ENCODE measurements around the gene DUOX2. TPM values are rescaled to one million over a fixed set of nuclear protein-coding genes. Genes with fewer than 3 reads are reported as not detected.

DUOX2 gene
- total RNA-seq, 1 experiment from 2014 or later = not detected

DNA sequence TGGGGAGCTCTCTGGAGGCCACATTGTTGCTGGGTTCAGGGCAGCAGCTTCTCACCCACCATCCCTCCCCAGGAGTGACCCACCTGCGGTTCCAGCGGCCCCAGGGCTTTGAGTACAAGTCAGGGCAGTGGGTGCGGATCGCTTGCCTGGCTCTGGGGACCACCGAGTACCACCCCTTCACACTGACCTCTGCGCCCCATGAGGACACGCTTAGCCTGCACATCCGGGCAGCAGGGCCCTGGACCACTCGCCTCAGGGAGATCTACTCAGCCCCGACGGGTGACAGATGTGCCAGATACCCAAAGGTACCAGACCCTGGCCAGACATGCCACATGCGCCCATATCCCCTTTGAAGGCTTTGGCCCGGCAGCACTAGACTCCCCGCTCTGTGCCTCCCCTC lies 47.7 kb upstream of the DUOX2 start:
- no peaks in the 10 kb centered on the region for H3K9me3 ChIP-seq (ENCODE audit: insufficient read depth, low read depth)
- H3K4me2 ChIP-seq = no peak overlapping the region
- H2AFZ ChIP-seq = no peak overlapping the region
- CTCF ChIA-PET = no interaction called here
- BruUV-seq (replicated peaks) = no TSS peak
- intact Hi-C loops (cut with micrococcal nuclease; ENCODE audit: unreplicated experiment) = loop anchor here (1.0 to 2.0 kb wide), 2 partner anchors 241 to 453 kb away; a partner anchor contains a TSS
- no peak for DNase-seq
- H3F3A ChIP-seq (ENCODE audit: insufficient read depth, low read depth) = no peaks in the 10 kb centered on the region; the same call in 1 of the 2 replicates
- POLR2A ChIA-PET (ENCODE audit: unreplicated experiment) = no interaction called here
- TF ChIP-seq, protein P1, sequence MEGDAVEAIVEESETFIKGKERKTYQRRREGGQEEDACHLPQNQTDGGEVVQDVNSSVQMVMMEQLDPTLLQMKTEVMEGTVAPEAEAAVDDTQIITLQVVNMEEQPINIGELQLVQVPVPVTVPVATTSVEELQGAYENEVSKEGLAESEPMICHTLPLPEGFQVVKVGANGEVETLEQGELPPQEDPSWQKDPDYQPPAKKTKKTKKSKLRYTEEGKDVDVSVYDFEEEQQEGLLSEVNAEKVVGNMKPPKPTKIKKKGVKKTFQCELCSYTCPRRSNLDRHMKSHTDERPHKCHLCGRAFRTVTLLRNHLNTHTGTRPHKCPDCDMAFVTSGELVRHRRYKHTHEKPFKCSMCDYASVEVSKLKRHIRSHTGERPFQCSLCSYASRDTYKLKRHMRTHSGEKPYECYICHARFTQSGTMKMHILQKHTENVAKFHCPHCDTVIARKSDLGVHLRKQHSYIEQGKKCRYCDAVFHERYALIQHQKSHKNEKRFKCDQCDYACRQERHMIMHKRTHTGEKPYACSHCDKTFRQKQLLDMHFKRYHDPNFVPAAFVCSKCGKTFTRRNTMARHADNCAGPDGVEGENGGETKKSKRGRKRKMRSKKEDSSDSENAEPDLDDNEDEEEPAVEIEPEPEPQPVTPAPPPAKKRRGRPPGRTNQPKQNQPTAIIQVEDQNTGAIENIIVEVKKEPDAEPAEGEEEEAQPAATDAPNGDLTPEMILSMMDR (conservative IDR thresholded peaks at IDR 0.05) = no peak
- no peak for TF ChIP-seq EZH2 (IDR thresholded peaks at IDR 0.05; ENCODE audit: low read depth)
- no peaks in the 10 kb centered on the region for H4K20me1 ChIP-seq (ENCODE audit: insufficient read depth)
- H3K4me1 ChIP-seq (replicated peaks; ENCODE audit: insufficient read depth) = peaks cover 18% of the 10 kb centered on the region
- H3K9me2 ChIP-seq (ENCODE audit: insufficient read depth) = no peaks in the 10 kb centered on the region
- H3K36me3 ChIP-seq (ENCODE audit: low read depth) = no peaks in the 10 kb centered on the region
- H3K27ac ChIP-seq = no peak overlapping the region
- H3K79me2 ChIP-seq (ENCODE audit: low read depth) = no peaks in the 10 kb centered on the region
- H3K27me3 ChIP-seq (ENCODE audit: insufficient read depth, low read depth) = no peaks in the 10 kb centered on the region
- H3K4me3 ChIP-seq = no peak overlapping the region

DNA sequence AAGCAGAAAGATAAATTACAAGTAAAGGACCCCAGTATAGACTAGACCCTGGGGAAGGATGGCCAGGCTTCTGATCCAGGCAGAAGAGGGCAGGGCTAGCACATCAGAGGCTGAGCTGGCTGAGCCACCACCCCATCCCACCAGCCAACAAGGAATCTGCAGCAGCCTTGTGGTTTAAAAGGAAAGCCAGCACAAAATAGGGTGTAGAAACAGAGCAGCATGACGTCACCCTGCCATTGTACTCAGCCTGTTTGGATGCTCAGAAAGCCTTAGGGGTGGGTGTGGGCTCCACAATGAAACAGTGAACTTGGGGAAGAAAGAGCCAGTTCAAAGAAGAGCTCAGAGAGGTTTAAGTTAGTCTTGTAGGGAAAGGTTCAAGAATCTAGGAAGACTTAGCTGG lies 44.0 kb upstream of the DUOX2 start:
- H3F3A ChIP-seq (ENCODE audit: insufficient read depth, low read depth) = no peaks in the 10 kb centered on the region; the same call in 1 of the 2 replicates
- TF ChIP-seq, protein P1 (conservative IDR thresholded peaks at IDR 0.05) = no peak
- no peak for TF ChIP-seq EZH2 (IDR thresholded peaks at IDR 0.05; ENCODE audit: low read depth)
- no peaks in the 10 kb centered on the region for H3K79me2 ChIP-seq (ENCODE audit: low read depth)
- H3K9me2 ChIP-seq (ENCODE audit: insufficient read depth) = no peaks in the 10 kb centered on the region
- no peak overlapping the region for H2AFZ ChIP-seq
- no peaks in the 10 kb centered on the region for H3K9me3 ChIP-seq (ENCODE audit: insufficient read depth, low read depth)
- CTCF ChIA-PET = interaction anchor here (1.9 kb wide), 1 partner anchor 31 kb away, joined by 6 read pairs; no protein-coding TSS in a partner anchor
- DNase-seq = peak in 1 of 2 experiments; percentile 67
- no peaks in the 10 kb centered on the region for H3K27me3 ChIP-seq (ENCODE audit: insufficient read depth, low read depth)
- no peaks in the 10 kb centered on the region for H3K36me3 ChIP-seq (ENCODE audit: low read depth)
- H3K4me3 ChIP-seq = no peak overlapping the region
- no peaks in the 10 kb centered on the region for H4K20me1 ChIP-seq (ENCODE audit: insufficient read depth)
- H3K27ac ChIP-seq = no peak overlapping the region
- intact Hi-C loops (cut with micrococcal nuclease; ENCODE audit: unreplicated experiment) = no loop called here
- peaks cover 15% of the 10 kb centered on the region for H3K4me1 ChIP-seq (replicated peaks; ENCODE audit: insufficient read depth)
- no peak overlapping the region for H3K4me2 ChIP-seq
- POLR2A ChIA-PET (ENCODE audit: unreplicated experiment) = no interaction called here
- BruUV-seq (replicated peaks) = no TSS peak

DNA sequence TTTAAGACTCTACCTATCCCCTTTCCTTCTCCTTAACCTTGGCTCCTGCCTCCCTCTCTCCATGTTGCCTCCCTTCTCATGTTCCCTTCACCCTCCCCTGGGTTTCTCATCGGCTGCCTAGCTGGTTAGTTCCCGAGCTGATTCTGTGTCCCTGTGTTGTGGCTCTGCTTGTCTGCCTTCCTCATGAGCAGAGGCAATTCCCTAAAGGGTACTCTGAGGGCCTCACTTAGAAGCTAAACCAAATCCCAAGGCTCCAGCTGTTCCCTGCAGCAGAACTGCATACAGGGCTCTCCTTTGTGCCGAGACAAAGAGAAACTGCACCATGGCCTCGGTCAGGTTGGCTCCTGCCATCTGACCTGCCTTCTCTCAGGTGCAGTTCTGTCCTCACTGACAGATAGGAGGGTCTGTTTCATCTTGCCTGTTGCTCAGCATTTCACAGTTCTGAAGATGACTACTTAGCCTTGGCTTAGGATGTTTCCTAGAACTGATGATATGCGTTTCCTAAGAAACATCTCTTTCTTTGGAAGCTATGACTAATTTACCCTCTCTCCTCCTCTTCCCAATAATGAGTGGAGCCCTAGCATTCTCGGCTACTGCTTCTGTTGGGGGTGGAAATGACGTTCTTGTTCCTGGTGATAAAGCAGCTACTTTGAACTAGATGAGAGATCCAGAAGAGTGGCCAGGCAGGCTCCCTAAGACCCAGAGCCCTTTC lies 42.9 kb upstream of the DUOX2 start:
- BruUV-seq (replicated peaks) = no TSS peak
- Histone ChIP-seq H3F3A (ENCODE audit: insufficient read depth, low read depth) (no peaks in the 10 kb centered on the region), H3K79me2 (ENCODE audit: low read depth) (no peaks in the 10 kb centered on the region), H3K4me1 (replicated peaks; ENCODE audit: insufficient read depth) (peaks cover 7% of the 10 kb centered on the region; the same call in 1 of the 2 replicates), H3K36me3 (ENCODE audit: low read depth) (no peaks in the 10 kb centered on the region), H3K4me3 (no peak overlapping the region), H3K9me3 (ENCODE audit: insufficient read depth, low read depth) (no peaks in the 10 kb centered on the region), H2AFZ (no peak overlapping the region), H3K9me2 (ENCODE audit: insufficient read depth) (no peaks in the 10 kb centered on the region), H3K27ac (no peak overlapping the region), H4K20me1 (ENCODE audit: insufficient read depth) (no peaks in the 10 kb centered on the region), H3K27me3 (ENCODE audit: insufficient read depth, low read depth) (no peaks in the 10 kb centered on the region), H3K4me2 (no peak overlapping the region)
- ChIA-PET POLR2A (ENCODE audit: unreplicated experiment) (interaction anchor here (0.7 kb wide), 1 partner anchor 19 kb away, joined by 4 read pairs; no protein-coding TSS in a partner anchor), CTCF (no interaction called here)
- intact Hi-C loops (cut with micrococcal nuclease; ENCODE audit: unreplicated experiment) = no loop called here
- TF ChIP-seq EZH2 (IDR thresholded peaks at IDR 0.05; ENCODE audit: low read depth) = no peak
- TF ChIP-seq, protein P1 (conservative IDR thresholded peaks at IDR 0.05) = no peak
- DNase-seq = no peak
